Smooth muscle cell (in vitro differentiated cells): ENCODE data around the gene GH2. TPM values are rescaled to one million over a fixed set of nuclear protein-coding genes. Genes with fewer than 3 reads are reported as not detected.
A peak's percentile ranks its signal among the peaks of the same experiment; 100 is the strongest.

Experiments used
- DNase-seq: peaks from one replicate; lab custom pipeline; 2025; ENCODE audit not compliant: unreplicated experiment; lab: John Stamatoyannopoulos, UW
- H2AFZ ChIP-seq: fragments of 200-600 bp; sonication (generic); 2 replicates; pipeline ENCODE4 v1.6.0; 2016; ENCODE audit warnings: antibody characterized with exemption, low read depth, mild to moderate bottlenecking
- H3F3A ChIP-seq: fragments of 200-600 bp; sonication (generic); 2 replicates; pipeline ENCODE4 v1.6.0; 2017; ENCODE audit warnings: antibody characterized with exemption, low read depth
- H3K27ac ChIP-seq: fragments of 200-600 bp; sonication (generic); 2 replicates; pipeline ENCODE4 v1.5.1; 2016; ENCODE audit warnings: low read depth, mild to moderate bottlenecking
- H3K27me3 ChIP-seq: fragments of 200-600 bp; sonication (generic); 2 replicates; pipeline ENCODE4 v1.6.1; 2016; ENCODE audit warnings: low read depth, mild to moderate bottlenecking
- H3K36me3 ChIP-seq: fragments of 200-600 bp; sonication (generic); 2 replicates; pipeline ENCODE4 v1.5.1; 2016; ENCODE audit warnings: low read depth
- H3K4me1 ChIP-seq: fragments of 200-600 bp; sonication (generic); 2 replicates; pipeline ENCODE4 v1.5.1; 2016; ENCODE audit warnings: low read depth
- H3K4me2 ChIP-seq: fragments of 200-600 bp; sonication (generic); 2 replicates; pipeline ENCODE4 v1.6.0; 2016; ENCODE audit warnings: mild to moderate bottlenecking
- H3K4me3 ChIP-seq: fragments of 200-600 bp; sonication (generic); 2 replicates; pipeline ENCODE4 v1.5.1; 2016; ENCODE audit warnings: mild to moderate bottlenecking
- H3K79me2 ChIP-seq: fragments of 200-600 bp; sonication (generic); 2 replicates; pipeline ENCODE4 v1.6.0; 2016; ENCODE audit warnings: low read depth, mild to moderate bottlenecking
- H3K9ac ChIP-seq: fragments of 200-600 bp; sonication (generic); 2 replicates; pipeline ENCODE4 v1.6.0; 2016; ENCODE audit warnings: low read depth
- H3K9me3 ChIP-seq: fragments of 200-600 bp; sonication (generic); replicated peaks from 2 replicates; pipeline ENCODE4 v1.5.1; 2016; ENCODE audit warnings: low read depth
- H4K20me1 ChIP-seq: fragments of 200-600 bp; sonication (generic); 2 replicates; pipeline ENCODE4 v1.6.0; 2016; ENCODE audit warnings: low read depth
- WGBS: methylation state at CpG from one replicate; pipeline ENCODE4 v1.1.7; 2016; ENCODE audit warnings: low lambda C conversion rate; 5-methylcytosine and 5-hydroxymethylcytosine counted together
- polyA plus RNA-seq: library from polyadenylated mRNA; unstranded; fragments of >200 nt; fragmentation: Nextera tagmentation; extraction: Ambion mirVana; gene quantifications from 2 replicates; pipeline ENCODE4 v1.2.1, GENCODE V29; 2016
- total RNA-seq: library from RNA; depleted of rRNA; stranded (reverse); fragments of >200 nt; gene quantifications from 2 replicates; pipeline ENCODE4 v1.2.3, GENCODE V29; 2014
- TF ChIP-seq, protein P1 (sequence below): fragments of 200-600 bp; sonication (generic); IDR thresholded peaks from 2 replicates; pipeline ENCODE4 v1.5.1; 2017; ENCODE audit warnings: borderline replicate concordance, mild to moderate bottlenecking, antibody characterized with exemption; ENCODE audit not compliant: insufficient read depth, poor library complexity, severe bottlenecking

Gene GH2
- total RNA-seq, result not detected in 2 replicates
- polyA plus RNA-seq, result not detected in 2 replicates

- no peak within 1 kb of the TSS for H3K4me2 ChIP-seq
- H3K27me3 ChIP-seq, result no peaks in the 10 kb centered on the region
- H3K36me3 ChIP-seq, result no peaks in the 10 kb centered on the region
- H3K79me2 ChIP-seq, result no peaks in the 10 kb centered on the region
- H3F3A ChIP-seq, result no peaks in the 10 kb centered on the region
- TF ChIP-seq, protein P1, sequence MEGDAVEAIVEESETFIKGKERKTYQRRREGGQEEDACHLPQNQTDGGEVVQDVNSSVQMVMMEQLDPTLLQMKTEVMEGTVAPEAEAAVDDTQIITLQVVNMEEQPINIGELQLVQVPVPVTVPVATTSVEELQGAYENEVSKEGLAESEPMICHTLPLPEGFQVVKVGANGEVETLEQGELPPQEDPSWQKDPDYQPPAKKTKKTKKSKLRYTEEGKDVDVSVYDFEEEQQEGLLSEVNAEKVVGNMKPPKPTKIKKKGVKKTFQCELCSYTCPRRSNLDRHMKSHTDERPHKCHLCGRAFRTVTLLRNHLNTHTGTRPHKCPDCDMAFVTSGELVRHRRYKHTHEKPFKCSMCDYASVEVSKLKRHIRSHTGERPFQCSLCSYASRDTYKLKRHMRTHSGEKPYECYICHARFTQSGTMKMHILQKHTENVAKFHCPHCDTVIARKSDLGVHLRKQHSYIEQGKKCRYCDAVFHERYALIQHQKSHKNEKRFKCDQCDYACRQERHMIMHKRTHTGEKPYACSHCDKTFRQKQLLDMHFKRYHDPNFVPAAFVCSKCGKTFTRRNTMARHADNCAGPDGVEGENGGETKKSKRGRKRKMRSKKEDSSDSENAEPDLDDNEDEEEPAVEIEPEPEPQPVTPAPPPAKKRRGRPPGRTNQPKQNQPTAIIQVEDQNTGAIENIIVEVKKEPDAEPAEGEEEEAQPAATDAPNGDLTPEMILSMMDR, result peak; percentile 55
- no peak within 1 kb of the TSS for H3K4me3 ChIP-seq
- H3K9me3 ChIP-seq, result no peaks in the 10 kb centered on the region
- H3K4me1 ChIP-seq, result no peaks in the 10 kb centered on the region
- WGBS, result 35% methylated on average over 14 of the region's 15 CpGs
- no peak within 1 kb of the TSS for H2AFZ ChIP-seq
- no peaks in the 10 kb centered on the region for H4K20me1 ChIP-seq
- H3K27ac ChIP-seq, result no peak within 1 kb of the TSS
- DNase-seq, result no peak
- no peak within 1 kb of the TSS for H3K9ac ChIP-seq
These were observed at the start of gene GH2 for GRCh38 chr17:63881935-63882601. Gene GH2, minus strand, starts transcription at chr17:63881944. Its CDS starts 143 bp downstream, at chr17:63881801.

- Histone ChIP-seq H3K36me3 (no peaks in the 10 kb centered on the region), H3K79me2 (no peaks in the 10 kb centered on the region), H2AFZ (no peak overlapping the region)
These were observed 49.3 kb upstream of the GH2 start for GRCh38 chr17:63930951-63931575.

DNA sequence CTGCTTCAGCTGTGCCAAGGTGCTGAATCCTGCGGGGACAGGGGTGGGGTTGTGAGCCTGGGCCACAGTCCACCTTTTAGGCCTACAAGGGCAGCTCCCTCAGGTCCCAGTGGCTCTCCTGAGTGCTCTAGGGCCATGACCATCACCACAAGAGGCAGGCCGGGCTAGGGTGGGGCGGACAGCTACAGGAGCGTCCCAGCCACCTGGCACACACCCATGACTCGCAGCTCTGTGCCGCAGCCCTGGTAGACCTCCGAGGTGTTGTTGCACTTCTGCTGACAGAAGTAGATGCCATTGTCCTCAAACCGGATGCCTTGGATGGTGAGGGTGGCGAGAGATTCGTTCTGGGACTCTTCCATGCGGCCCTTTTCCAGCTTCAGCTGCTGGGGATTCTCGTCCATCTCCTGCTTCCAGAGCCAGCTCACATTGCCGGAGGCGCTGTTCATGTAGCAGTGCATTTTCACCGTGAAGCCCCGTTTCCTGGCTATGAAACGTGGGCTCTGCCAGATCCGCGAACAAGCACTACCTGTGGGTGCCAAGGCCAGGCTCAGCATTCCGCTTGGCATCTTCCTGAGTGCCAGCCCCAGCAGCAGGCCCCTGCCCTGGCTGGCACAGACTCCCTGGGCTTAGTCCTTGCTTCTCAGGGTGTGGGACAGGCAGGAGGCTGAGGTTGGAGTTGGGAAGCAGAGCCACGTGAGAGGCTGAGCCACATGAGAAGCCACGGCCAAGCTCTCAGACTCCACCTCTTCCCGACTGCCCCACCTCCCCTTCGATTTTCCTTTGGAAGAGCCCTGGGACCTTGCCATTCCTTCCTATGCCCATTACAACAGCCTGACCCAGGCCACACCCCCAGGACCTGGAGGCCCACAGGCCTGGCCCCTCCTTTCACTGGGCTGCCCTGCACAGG is 48.4 kb upstream of the GH2 start:
- H3K4me3 ChIP-seq, result no peak overlapping the region
- H3K27ac ChIP-seq, result no peak overlapping the region
- DNase-seq, result no peak
- no peaks in the 10 kb centered on the region for H3K79me2 ChIP-seq
- 94% methylated on average over 24 of the region's 24 CpGs for WGBS
- H3K36me3 ChIP-seq, result no peaks in the 10 kb centered on the region
- no peaks in the 10 kb centered on the region for H3K27me3 ChIP-seq
- no peaks in the 10 kb centered on the region for H3K4me1 ChIP-seq
- H3K4me2 ChIP-seq, result no peak overlapping the region
- TF ChIP-seq, protein P1, result no peak
- no peak overlapping the region for H2AFZ ChIP-seq
- H3K9ac ChIP-seq, result no peak overlapping the region
- no peaks in the 10 kb centered on the region for H4K20me1 ChIP-seq
- no peaks in the 10 kb centered on the region for H3F3A ChIP-seq
- H3K9me3 ChIP-seq, result no peaks in the 10 kb centered on the region

More at GRCh38 chr17:63930951-63931575, 49.3 kb upstream of the GH2 start:
- H3K9me3 ChIP-seq, result no peaks in the 10 kb centered on the region
- TF ChIP-seq, protein P1, result no peak
- DNase-seq, result no peak
- H3K27me3 ChIP-seq, result no peaks in the 10 kb centered on the region
- no peak overlapping the region for H3K27ac ChIP-seq
- 78% methylated on average over 16 of the region's 16 CpGs for WGBS
- no peak overlapping the region for H3K9ac ChIP-seq
- H3F3A ChIP-seq, result no peaks in the 10 kb centered on the region
- no peaks in the 10 kb centered on the region for H4K20me1 ChIP-seq
- no peak overlapping the region for H3K4me2 ChIP-seq
- no peaks in the 10 kb centered on the region for H3K4me1 ChIP-seq
- H3K4me3 ChIP-seq, result no peak overlapping the region
